GM18519 (cell line): ENCODE measurements around the gene B3GALNT2.
"Not testable (repeated sequence)": the region's sequence is repeated elsewhere in the genome, so short reads cannot be mapped to it uniquely, and the experiment has no call there.

Source experiments
- ATAC-seq: cut with Tn5 transposase; IDR thresholded peaks from one replicate; pipeline ENCODE4 v1.9.1; 2021; ENCODE audit warnings: mild to moderate bottlenecking, moderate library complexity; ENCODE audit not compliant: unreplicated experiment, low FRiP score

B3GALNT2 gene

DNA sequence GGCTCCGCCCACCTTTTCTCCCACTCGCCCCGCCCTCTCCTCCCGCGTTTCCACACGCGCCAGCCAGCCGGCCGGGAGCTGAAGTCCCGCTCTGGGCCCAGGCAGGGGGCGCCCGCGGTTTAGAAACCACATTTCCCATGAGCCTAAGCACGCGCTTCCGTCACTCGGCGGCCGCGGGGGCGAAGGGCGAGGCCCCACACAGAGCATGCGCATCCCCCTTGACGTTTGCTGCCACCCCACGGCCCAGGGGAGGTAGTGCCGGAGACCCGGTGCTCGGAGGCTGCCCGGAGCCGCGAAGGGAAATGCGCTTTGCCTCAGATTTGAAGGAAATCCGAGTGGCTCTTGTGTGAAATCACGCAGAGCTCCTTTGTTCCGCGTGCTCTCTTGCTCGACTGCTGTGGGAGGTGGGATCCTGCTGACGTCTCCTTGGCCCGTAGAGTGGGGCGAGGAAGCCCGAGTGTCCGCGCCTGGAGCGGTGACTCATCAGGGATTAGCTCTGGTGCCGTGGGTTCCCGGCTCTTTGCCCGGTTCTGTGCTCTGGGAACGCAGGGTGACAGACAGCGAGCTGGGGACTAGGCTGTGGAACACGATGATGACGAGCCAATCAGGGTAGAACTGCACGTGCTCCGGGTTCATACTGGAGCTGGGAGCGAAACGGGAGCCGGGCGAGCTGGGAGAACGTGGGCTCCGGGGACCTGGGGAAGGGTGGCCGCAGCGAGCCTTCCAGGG is 406 bp upstream of the B3GALNT2 start:
- ATAC-seq = peak; percentile 76

DNA sequence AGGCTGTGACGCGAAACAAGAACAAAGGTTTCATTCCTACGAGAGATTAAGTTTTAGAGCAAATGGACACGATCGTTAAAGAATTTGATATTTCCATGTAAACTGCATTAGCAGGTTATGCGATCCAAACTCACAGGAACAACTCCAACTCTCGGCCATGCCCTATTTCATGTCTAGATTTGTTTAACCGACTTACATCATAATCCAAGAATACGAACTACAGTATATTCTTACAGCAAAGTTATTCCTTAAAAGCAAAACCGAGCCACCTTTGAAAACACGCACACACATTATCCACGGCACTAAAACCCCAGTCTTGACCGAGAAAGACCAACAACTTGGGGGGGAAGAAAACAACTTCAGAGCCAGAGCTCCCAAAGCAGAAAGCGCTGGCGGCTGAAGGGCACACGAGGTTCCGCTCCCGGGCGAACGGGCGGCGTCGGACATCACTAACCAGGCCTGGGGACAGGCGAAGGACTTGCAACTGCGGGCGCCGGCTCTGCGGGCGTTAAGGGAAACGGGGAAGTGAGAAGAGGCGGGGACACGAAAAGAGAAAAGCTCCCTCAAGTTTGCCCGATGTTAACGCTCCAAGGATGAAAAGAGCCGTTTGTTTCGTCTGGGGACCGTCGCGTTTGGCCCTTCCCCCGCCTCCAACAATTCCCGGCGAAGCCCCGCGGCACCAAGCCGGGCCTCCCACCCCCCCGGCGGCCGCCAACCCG is 690 bp downstream of the B3GALNT2 start:
- no peak for ATAC-seq

DNA sequence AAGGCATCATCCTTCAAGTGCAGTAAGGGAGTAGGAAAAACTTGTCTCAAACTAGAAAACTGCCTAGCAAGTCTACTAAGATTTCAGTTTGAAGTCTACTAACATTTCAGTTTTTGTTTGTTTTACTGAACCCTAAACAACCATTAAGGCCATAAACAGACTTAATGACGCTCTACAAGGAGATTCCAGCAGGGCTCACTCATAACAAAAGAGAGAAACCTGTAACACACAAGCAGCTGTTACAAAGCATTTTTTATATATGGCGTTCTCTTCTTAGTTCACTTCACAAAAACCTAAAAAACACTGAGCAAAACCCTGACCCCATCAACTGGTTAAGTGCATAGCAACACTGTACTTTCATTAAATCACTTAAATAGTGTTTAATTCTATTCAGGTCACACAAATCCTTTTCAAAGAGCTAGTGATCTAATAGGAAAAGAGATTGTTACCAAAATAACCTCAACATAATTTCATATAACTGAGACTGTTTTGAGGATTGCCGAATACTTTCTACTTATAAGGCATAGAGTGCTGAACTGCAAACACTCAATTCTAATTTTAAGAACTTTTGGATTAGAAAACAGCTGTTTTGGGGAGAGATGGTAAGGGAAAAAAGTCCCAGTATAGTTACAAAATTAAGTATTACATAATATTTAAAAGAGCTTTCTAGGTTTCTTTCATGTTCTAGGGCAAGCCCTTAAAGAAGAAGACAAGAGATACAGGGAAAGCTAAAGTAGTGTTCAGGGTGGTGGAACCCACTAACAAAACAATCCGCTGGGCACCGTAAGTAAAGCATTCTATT is 1.4 kb downstream of the B3GALNT2 start:
- ATAC-seq = no peak

DNA sequence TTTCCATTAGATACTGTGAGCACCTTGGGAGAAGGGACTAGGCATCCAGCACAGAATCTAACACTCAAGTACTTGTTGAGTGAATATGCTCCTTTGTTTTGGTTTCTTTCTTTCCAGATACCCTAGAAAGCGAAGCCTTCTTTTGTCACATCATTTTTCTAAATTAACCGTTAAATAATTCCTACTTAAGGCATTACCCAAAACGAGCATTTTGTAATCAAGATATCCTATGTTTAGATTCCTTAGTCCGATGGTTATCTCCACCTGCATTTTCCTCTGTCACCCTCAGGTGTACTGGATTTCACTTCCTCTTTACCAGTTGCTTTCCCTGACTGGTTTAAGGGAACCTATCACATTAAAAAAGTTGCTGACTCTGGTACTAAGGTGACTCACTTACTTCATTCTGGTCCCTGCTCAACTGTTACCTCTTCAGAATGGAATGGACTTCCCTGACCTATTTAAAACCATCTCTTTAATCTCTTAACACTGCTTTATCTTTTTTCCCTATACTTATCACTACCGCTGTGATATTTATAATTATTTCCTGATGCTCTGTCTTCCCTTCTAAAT is 3.2 kb downstream of the B3GALNT2 start:
- no peak for ATAC-seq

DNA sequence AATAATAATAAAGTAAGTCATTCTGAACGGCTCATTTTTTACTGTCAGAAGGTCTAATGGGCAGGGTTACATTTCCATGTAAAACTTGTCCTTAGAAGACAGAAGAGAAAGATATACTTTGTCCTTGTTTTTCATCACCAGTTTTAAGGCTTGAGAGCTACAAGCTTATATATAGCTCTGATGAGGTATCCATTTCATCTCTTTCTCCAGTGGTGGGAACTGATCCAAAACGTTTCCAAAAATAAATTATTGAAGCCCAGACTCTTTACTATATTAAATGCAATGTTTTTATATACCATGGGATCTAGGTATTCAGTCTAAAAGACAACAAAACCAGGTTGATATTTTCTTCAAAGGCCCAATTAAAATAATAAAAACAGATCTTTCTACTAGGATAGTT is 8.7 kb downstream of the B3GALNT2 start:
- ATAC-seq = no peak

DNA sequence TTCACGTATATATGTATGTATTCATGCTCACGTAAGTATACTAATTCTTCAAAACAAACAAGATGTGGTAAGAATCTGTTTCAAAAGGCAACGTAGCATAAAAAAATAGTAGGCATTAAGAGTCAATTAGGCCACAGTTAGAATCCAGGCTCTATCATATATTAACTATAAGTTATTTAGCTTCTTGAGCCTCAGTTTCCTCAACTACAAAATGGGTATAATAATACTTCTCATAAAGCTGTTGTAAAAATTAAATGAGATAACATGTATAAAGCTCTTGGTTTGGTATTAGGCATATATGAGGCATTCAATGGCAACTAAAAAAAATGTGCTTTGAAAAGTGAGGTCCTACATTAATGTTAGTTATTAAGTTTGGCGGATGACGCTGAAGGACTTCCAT is 9.2 kb downstream of the B3GALNT2 start:
- no peak for ATAC-seq

DNA sequence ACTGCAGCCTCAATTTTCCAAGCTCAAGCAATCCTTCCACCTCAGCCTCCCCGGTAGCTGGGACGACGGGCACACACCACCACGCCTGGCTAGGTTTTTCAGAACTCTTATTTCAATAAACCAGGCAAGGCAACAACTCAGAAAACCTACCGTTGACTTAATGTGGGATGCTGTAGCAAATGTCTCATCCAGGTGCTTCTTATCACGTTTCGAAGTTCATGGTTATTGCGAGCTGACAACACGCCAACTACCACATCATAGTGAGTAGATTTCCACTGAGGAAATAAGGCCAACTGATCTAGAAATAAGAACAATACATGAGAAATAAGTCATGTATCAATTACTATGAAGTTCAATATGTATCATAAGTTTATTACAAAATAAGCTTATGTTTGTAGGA is 9.7 kb downstream of the B3GALNT2 start:
- no peak for ATAC-seq

DNA sequence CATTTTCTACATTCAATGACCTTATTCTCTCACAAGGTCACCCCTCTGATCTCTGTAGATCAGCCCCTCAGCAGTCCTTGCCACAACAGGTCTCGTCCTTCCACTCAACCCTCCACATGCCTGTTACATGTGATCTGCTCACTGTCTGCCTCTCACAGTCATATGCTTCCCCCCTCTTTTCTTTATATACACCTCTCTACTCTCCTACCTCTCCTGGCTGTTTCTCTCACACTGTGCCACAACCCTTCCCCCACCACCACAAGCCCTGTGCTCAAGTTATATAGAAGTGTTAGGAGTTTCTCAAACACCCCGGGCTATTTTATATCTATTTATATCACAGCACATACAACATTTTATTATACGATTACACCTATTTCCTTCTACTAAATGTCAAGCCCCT is 12.6 kb downstream of the B3GALNT2 start:
- no peak for ATAC-seq

DNA sequence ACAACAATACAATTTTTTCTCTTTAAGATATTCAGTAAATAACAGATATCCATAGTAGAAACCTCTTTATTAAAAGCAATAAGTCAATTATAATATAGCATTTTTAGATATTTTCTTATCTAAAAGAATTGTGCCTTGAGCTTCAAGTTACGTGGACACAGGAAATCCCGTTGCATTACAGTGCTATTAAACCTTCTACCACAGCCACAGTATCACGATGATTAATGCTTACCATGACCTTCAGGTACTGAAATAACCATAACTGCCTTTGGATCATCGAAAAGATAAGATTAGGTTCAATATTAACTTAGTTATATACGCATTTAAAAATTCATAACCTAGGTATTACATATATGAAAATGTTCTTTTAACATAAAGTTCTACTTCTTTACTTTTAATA is 17.9 kb downstream of the B3GALNT2 start:
- no peak for ATAC-seq

DNA sequence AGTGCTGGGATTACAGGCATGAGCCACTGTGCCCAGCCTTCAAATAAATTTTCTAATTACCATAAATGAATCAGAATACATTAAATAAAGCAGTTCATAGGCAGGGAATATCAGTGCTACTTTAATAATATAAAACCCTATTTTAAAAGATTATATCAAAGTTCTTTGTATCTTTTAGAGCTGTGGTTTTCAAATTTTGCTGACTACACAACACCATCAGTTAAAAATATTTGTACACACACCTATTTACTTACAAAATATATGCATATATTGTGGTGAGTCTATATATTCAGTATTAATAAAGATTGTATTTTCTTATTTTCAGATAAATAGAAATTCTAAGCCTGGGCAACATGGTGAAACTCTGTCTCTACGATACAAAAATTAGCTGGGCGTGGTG is 18.7 kb downstream of the B3GALNT2 start:
- ATAC-seq = no peak

DNA sequence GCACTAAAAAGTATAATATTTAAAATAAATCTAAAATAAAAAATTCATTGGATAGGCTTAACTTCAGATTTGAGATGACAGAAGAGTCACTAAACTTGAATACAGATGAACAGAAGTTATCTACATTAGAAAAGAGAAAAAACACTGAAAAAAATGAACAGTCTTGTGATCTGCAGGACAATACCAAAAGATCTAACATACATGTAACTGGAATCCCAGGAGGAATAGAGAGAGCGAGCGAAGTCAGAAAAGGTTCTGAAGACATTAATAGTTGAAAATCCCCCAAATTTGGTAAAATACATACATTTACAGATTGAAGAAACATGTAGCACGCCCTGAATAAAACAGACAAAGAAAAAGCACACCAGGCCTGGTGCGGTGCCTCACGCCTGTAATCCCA is 21.2 kb downstream of the B3GALNT2 start:
- ATAC-seq = no peak

DNA sequence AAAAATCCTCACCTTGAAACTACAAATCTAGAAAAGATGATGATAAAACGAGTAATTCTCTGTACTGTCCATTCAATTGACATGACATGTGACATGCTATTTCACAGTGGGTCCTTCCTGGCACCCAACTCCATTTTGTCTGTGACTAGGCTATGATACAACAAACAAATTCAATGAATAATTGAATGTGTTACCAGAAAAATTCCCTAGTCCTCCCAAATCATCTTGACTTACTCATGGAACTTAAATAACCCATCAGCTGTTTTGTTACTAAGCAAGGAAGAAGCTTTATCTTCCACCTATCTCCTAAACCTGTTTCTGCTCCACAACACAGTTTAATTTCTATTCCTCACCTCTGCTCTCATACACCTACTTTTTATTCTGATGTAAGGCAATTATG is 30.4 kb downstream of the B3GALNT2 start:
- ATAC-seq = no peak

DNA sequence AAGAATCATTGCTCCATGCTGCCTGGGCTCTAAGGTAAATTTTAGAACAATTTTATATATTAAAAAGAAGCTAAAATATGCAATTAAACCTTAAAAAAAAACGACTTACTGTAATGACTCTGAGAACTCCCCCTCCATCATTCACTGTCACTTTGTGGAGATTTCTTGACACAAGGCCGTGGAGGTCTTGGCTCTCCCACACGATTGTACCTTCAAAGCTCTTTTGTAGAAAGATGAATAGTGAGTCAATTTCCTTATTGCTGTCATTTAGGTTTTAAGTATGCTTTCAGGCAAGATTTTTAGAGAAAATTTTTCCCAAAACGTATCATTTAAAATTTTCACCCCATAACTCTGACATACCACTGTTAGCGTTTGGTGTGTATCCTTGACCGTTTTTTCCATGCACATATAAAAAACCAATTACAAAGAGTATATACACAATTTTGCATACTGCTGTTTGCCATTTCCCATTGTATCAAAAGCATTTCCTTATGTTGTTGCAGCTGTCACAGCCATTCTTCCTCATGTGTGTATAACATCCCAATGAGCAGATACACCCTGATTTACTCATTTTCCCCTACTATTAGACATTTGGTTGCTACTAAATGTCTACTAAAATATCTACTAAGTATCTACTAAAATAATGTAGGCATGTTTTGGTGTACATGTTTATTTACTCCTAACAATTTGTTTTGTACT is 33.4 kb downstream of the B3GALNT2 start:
- no peak for ATAC-seq

DNA sequence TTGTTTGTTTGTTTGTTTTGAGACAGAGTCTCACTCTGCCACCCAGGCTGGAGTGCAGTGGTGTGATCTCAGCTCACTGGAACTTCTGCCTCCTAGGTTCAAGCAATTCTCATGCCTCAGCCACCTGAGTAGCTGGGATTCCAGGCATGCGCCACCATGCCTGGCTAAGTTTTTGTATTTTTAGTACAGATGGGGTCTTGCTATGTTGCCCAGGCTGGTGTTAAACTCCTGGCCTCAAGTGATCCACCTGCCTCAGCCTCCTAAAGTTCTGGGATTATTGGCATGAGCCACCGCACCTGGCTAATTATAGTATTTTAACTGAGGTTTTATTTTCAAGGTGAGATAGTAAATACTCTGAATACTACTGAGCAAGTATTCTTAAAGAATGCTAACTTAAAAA is 34.4 kb downstream of the B3GALNT2 start:
- not testable (repeated sequence) for ATAC-seq

DNA sequence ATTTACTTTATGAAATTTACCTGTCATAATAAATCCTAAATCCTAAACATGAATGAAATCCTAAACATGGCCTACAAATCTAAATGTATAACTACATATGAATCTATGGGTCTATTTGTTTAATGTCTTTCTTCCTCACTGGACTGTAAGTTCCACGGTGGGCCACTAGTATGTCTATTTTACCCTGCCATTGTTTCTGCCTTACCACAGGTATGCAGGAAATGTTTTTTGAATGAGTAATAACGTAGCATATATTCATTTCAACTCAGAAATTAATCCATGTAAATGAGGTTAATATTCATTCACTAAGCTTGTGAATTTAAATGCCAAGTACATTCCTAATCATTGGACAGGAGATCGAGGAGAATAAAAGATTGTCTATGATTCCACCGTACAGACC is 35.3 kb downstream of the B3GALNT2 start:
- ATAC-seq = no peak

DNA sequence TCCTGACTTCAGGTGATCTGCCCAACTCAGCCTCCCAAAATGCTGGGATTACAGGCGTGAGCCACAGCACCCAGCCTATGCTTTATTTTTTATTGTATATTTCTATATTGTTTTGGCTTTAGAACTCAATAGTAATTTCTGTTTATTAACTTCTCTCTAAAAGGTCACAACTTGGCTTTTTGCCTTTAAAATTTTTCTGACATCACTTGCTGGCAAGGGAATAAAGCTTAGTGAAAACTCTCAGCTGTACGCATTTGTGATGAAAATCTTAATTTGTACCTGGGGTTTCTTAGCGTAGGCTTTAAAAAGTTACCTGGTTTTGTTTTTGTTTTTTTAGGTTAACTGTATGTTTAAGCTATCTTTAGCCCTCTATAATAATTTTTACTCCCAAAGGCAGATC is 36.2 kb downstream of the B3GALNT2 start:
- ATAC-seq = no peak

DNA sequence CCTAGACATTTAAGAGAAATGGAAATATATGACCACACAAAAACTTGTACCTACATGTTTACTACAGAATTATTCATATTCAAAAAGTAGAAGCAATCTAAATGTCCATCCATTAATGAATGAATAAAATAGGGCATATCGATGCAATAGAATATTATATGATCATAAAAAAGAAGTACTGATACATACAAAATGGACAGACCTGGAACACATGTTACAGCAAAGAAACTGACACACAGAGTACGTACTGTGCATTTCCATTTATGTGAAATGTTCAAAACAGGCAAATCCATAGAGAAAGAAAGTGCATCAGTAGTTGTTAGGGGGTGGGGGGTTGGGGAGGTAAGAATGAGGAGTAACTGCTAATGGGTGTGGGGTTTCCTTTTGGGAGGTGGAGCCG is 39.2 kb downstream of the B3GALNT2 start:
- no peak for ATAC-seq

DNA sequence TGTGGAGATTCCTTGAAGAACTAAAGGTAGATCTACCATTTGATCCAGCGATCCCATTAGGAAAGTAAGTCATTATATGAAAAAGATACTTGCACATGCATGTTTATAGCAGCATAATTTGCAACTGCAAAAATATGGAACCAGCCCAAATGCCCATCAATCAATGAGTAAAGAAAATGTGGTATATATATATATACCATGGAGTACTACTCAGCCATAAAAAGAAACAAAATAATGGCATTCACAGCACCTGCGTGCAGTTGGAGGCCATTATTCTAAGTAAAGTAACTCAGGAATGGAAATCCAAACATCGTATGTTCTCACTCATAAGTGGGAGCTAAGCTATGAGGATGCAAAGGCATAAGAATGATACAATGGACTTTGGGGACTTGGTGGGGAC is 41.4 kb downstream of the B3GALNT2 start:
- ATAC-seq = not testable (repeated sequence)

DNA sequence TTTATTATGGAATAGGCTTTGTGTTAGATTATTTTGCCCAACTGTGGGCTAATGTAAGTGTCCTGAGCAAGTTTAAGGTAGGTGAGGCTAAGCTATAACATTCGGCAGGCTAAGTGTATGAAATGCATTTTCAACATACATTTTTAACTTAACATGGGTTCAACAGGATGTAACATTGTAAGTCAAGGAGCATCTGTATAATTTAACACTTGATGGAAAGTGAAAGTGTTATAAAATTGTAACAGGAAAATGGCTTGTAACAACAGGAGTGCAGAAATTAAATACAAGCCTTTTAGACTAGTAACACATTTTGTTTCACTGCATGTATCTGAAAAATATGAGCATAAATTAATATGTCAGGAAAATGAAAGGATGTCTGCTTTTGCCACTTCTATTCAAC is 42.3 kb downstream of the B3GALNT2 start:
- ATAC-seq = no peak

DNA sequence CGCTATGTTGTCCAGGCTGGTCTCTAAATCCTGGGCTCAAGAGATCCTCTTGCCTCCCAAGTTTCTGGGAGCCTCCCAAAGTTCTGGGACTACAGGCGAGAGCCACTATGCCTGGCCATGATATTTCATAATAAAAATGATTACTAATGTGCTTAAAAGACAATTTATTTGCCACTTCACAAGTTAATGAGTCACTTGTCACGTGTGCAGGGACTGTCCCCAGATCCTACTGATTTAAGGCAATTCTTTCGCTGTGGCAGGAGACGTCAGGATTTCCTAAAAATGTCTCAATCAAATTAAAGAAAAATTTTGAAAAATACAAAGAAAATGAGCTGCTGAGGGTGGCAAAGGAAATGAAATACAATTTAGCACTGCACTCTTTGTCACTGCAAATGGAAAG is 43.5 kb downstream of the B3GALNT2 start:
- no peak for ATAC-seq

DNA sequence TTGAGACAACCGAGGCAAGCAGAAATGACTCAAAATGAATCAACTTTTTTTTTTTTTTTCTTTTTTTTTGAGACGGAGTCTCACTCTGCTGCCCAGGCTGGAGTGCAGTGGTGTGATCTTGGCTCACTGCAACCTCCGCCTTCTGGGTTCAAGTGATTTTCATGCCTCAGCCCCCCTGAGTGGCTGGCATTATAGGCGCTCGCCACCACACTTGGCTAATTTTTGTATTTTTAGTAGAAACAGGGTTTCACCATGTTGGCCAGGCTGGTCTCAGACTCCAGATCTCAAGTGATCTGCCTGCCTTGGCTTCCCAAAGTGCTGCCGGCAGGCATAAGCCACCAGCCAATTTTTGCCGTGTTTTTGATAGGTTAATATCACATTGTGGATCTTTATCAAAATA is 46.4 kb downstream of the B3GALNT2 start:
- ATAC-seq = not testable (repeated sequence)
